OCI-LY1 (cell line): Measurements from ENCODE around the gene FGF14.

ENCODE experiments used
- H2AFZ ChIP-seq: fragments of 200-600 bp; sonication (generic), shearing (Covaris generic); 2 replicates; pipeline ENCODE4 v1.6.0; 2014; ENCODE audit warnings: antibody characterized with exemption, mild to moderate bottlenecking, low read length
- H3F3A ChIP-seq: fragments of 200-600 bp; sonication (generic), shearing (Covaris generic); 2 replicates; pipeline ENCODE4 v1.6.0; 2014; ENCODE audit warnings: mild to moderate bottlenecking, antibody characterized with exemption, low read length, moderate library complexity; ENCODE audit not compliant: insufficient read depth
- H3K27ac ChIP-seq: fragments of 200-600 bp; sonication (generic); 2 replicates; pipeline ENCODE4 v1.5.1; 2014; ENCODE audit warnings: low read length, mixed run types, mild to moderate bottlenecking, low read depth; ENCODE audit not compliant: poor library complexity, severe bottlenecking
- H3K27me3 ChIP-seq: fragments of 200-600 bp; sonication (generic); 2 replicates; pipeline ENCODE4 v1.6.0; 2014; ENCODE audit warnings: antibody characterized with exemption, mild to moderate bottlenecking, low read length, moderate library complexity; ENCODE audit not compliant: insufficient read depth
- H3K36me3 ChIP-seq: fragments of 200-600 bp; sonication (generic); 2 replicates; pipeline ENCODE4 v1.6.1; 2014; ENCODE audit warnings: mild to moderate bottlenecking, antibody characterized with exemption, low read length, moderate library complexity, mixed read lengths; ENCODE audit not compliant: insufficient read depth
- H3K4me1 ChIP-seq: fragments of 200-600 bp; sonication (generic); 2 replicates; pipeline ENCODE4 v1.5.1; 2014; ENCODE audit warnings: mild to moderate bottlenecking, low read length, moderate library complexity; ENCODE audit not compliant: insufficient read depth, severe bottlenecking
- H3K4me2 ChIP-seq: fragments of 200-600 bp; sonication (generic), shearing (Covaris generic); 2 replicates; pipeline ENCODE4 v1.6.1; 2014; ENCODE audit warnings: low read length
- H3K4me3 ChIP-seq: fragments of 200-600 bp; sonication (generic); 2 replicates; pipeline ENCODE4 v1.5.1; 2014; ENCODE audit warnings: low read length, low read depth, mild to moderate bottlenecking, mixed read lengths; ENCODE audit not compliant: poor library complexity, severe bottlenecking
- H3K79me2 ChIP-seq: fragments of 200-600 bp; shearing (Covaris generic); 2 replicates; pipeline ENCODE4 v1.6.1; 2016; ENCODE audit warnings: mixed run types, low read length, mixed read lengths; ENCODE audit not compliant: insufficient read depth
- H3K9ac ChIP-seq: fragments of 200-600 bp; sonication (generic), shearing (Covaris generic); 2 replicates; pipeline ENCODE4 v1.6.1; 2014; ENCODE audit warnings: mild to moderate bottlenecking, low read length, mixed read lengths
- H3K9me2 ChIP-seq: fragments of 200-600 bp; sonication (generic), shearing (Covaris generic); 2 replicates; pipeline ENCODE4 v1.6.1; 2014; ENCODE audit warnings: low read depth, mild to moderate bottlenecking, low read length, mixed read lengths
- H3K9me3 ChIP-seq: fragments of 200-600 bp; shearing (Covaris generic); 2 replicates; pipeline ENCODE4 v1.6.1; 2014; ENCODE audit warnings: low read length, mixed read lengths
- H4K20me1 ChIP-seq: fragments of 200-600 bp; sonication (generic), shearing (Covaris generic); 2 replicates; pipeline ENCODE4 v1.6.0; 2016; ENCODE audit warnings: mild to moderate bottlenecking, low read length; ENCODE audit not compliant: insufficient read depth
- EZH2 ChIP-seq: fragments of 200-600 bp; sonication (generic), shearing (Covaris generic); IDR thresholded peaks from 2 replicates; pipeline ENCODE4 v1.8.0; 2017; ENCODE audit warnings: borderline replicate concordance, mixed run types, mild to moderate bottlenecking, antibody characterized with exemption, low read length, moderate library complexity, mixed read lengths
- TF ChIP-seq, protein P1 (sequence below): fragments of 200-600 bp; sonication (generic), shearing (Covaris generic); IDR thresholded peaks from 2 replicates; pipeline ENCODE4 v1.5.1; 2017; ENCODE audit warnings: mild to moderate bottlenecking, antibody characterized with exemption, low read length, moderate library complexity, mixed read lengths

Gene FGF14

DNA sequence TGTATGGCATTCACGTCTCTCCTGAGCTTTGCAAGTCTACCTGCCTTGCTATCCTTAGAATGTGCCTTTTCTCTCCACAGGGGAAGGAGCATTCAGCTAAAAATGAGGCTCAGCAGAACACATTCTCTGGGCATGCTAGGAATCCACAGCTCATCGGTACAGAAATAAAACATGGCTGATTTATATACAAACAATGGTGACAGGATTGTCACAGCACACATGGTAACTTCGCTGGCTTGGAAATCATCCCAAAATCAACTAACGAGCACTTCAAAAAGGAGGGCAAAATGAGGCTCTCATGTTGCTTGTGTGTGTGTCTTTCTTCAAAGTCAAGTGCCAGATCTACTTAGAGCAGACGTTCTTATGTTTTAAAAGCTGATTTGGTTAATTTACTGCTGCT is 373.0 kb downstream of the FGF14 start:
- H2AFZ ChIP-seq = no peak overlapping the region
- H3K36me3 ChIP-seq = no peaks in the 10 kb centered on the region
- no peaks in the 10 kb centered on the region for H3K9me3 ChIP-seq
- H3F3A ChIP-seq = no peaks in the 10 kb centered on the region
- H3K27me3 ChIP-seq = no peaks in the 10 kb centered on the region
- H3K4me1 ChIP-seq = no peaks in the 10 kb centered on the region
- no peak overlapping the region for H3K4me2 ChIP-seq
- H4K20me1 ChIP-seq = no peaks in the 10 kb centered on the region
- TF ChIP-seq, protein P1, sequence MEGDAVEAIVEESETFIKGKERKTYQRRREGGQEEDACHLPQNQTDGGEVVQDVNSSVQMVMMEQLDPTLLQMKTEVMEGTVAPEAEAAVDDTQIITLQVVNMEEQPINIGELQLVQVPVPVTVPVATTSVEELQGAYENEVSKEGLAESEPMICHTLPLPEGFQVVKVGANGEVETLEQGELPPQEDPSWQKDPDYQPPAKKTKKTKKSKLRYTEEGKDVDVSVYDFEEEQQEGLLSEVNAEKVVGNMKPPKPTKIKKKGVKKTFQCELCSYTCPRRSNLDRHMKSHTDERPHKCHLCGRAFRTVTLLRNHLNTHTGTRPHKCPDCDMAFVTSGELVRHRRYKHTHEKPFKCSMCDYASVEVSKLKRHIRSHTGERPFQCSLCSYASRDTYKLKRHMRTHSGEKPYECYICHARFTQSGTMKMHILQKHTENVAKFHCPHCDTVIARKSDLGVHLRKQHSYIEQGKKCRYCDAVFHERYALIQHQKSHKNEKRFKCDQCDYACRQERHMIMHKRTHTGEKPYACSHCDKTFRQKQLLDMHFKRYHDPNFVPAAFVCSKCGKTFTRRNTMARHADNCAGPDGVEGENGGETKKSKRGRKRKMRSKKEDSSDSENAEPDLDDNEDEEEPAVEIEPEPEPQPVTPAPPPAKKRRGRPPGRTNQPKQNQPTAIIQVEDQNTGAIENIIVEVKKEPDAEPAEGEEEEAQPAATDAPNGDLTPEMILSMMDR = no peak
- no peak for TF ChIP-seq EZH2
- H3K27ac ChIP-seq = no peak overlapping the region
- no peak overlapping the region for H3K9ac ChIP-seq
- no peak overlapping the region for H3K4me3 ChIP-seq
- no peaks in the 10 kb centered on the region for H3K9me2 ChIP-seq
- no peaks in the 10 kb centered on the region for H3K79me2 ChIP-seq

- Histone ChIP-seq H3K9me3 (no peaks in the 10 kb centered on the region), H3K4me2 (no peak overlapping the region), H3K9me2 (no peaks in the 10 kb centered on the region), H4K20me1 (no peaks in the 10 kb centered on the region), H3K36me3 (no peaks in the 10 kb centered on the region), H3F3A (no peaks in the 10 kb centered on the region), H3K79me2 (no peaks in the 10 kb centered on the region), H2AFZ (no peak overlapping the region), H3K4me1 (no peaks in the 10 kb centered on the region), H3K27me3 (no peaks in the 10 kb centered on the region), H3K9ac (no peak overlapping the region), H3K4me3 (no peak overlapping the region), H3K27ac (no peak overlapping the region)
- TF ChIP-seq, protein P1 = no peak
- TF ChIP-seq EZH2 = no peak
Observed at GRCh38 chr13:102028206-102028605, 373.6 kb downstream of the FGF14 start.

- H3K9ac ChIP-seq = no peak overlapping the region
- no peaks in the 10 kb centered on the region for H3K27me3 ChIP-seq
- no peaks in the 10 kb centered on the region for H3K36me3 ChIP-seq
- H3K9me2 ChIP-seq = no peaks in the 10 kb centered on the region
- H2AFZ ChIP-seq = no peak overlapping the region
- H3K9me3 ChIP-seq = peaks cover 11% of the 10 kb centered on the region; the same call in 1 of the 2 replicates
- H3K27ac ChIP-seq = no peak overlapping the region
- no peaks in the 10 kb centered on the region for H3K79me2 ChIP-seq
- no peaks in the 10 kb centered on the region for H3F3A ChIP-seq
- TF ChIP-seq, protein P1 = no peak
- no peak for TF ChIP-seq EZH2
- no peaks in the 10 kb centered on the region for H4K20me1 ChIP-seq
- H3K4me3 ChIP-seq = no peak overlapping the region
- H3K4me2 ChIP-seq = no peak overlapping the region
- H3K4me1 ChIP-seq = no peaks in the 10 kb centered on the region
Observed at GRCh38 chr13:102021777-102022176, 380.1 kb downstream of the FGF14 start.
